Measurements from ENCODE around the gene ZNF169. TPM values are rescaled to one million over a fixed set of nuclear protein-coding genes. Genes with fewer than 3 reads are reported as not detected.
"Not testable (repeated sequence)": the region's sequence is repeated elsewhere in the genome, so short reads cannot be mapped to it uniquely, and the experiment has no call there.

The ZNF169 gene
- total and polyA plus RNA-seq, 2 of the 8 experiments (the other 6 are each of a cell fraction or from before 2014, with no cell fraction given) = 7.0 to 9.0 TPM

DNA sequence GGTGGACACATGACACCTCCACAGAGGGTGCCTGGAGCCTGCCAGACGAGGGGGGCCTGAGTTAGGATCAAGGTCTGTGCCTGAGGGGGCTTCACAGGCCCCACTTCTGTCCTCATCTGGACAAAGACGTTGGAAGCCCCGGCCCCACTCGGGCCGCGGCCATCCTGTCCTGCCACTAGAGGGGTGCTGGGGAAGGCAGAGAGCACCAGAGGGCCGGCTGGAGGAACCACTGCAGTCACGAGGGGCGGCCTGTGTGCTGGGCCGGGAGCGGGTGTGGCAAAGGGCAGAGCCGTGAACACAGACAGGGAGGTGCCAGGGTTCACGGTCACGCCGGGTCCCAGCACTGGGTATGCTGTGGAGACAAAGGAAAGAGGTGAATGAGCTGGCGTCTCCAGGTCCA lies 66.5 kb downstream of the ZNF169 start:
- DNase-seq (ENCODE audit: low read depth in 1 of 2, low spot score in 2 of 2); H3K79me2 ChIP-seq (ENCODE audit: control insufficient read depth in 1 of 2, insufficient read depth in 2 of 2, low read length in 2 of 2); H2AK5ac ChIP-seq (ENCODE audit: low read depth, low read length); H2BK5ac ChIP-seq (ENCODE audit: low read depth, low read length); H3K4me2 ChIP-seq (ENCODE audit: insufficient read depth in 1 of 2, low read depth in 2 of 2, low read length in 2 of 2); H3K9me3 ChIP-seq (ENCODE audit: insufficient read depth in 2 of 2, low read depth in 1 of 2, low read length in 1 of 2); H3K4ac ChIP-seq (replicated peaks; ENCODE audit: insufficient read length, low read depth, low read length); H3K27ac ChIP-seq (ENCODE audit: low read depth, low read length); H3K27me3 ChIP-seq (replicated peaks in 1 of 4; ENCODE audit: control insufficient read depth in 3 of 4, extremely low read depth in 1 of 4, insufficient read depth in 3 of 4, low read length in 3 of 4); H4K91ac ChIP-seq (replicated peaks; ENCODE audit: insufficient read length, low read length); H3K23ac ChIP-seq (ENCODE audit: insufficient read length); H2BK15ac ChIP-seq (ENCODE audit: low read length); H3K79me1 ChIP-seq (ENCODE audit: low read depth, low read length); H3K36me3 ChIP-seq (ENCODE audit: control insufficient read depth in 2 of 4, insufficient read depth in 4 of 4, low read length in 3 of 4); H2BK20ac ChIP-seq (ENCODE audit: low read length); H3K14ac ChIP-seq (ENCODE audit: insufficient read length); H2BK12ac ChIP-seq (ENCODE audit: low read depth, low read length); H3K9ac ChIP-seq (replicated peaks in 1 of 4; ENCODE audit: extremely low read depth in 1 of 4, low read depth in 3 of 4, low read length in 3 of 4); POLR2A ChIA-PET (ENCODE audit: partially characterized antibody); FAIRE-seq; H4K5ac ChIP-seq (ENCODE audit: insufficient read length, low read depth, low read length); H3K18ac ChIP-seq (ENCODE audit: extremely low read depth, low read length); H3K56ac ChIP-seq (replicated peaks; ENCODE audit: insufficient read length, low read depth, low read length); CTCF ChIA-PET (ENCODE audit: partially characterized antibody); H4K20me1 ChIP-seq (replicated peaks in 1 of 2; ENCODE audit: control insufficient read depth in 1 of 2, insufficient read depth in 2 of 2, low read length in 2 of 2); H3K4me1 ChIP-seq (replicated peaks in 1 of 4; ENCODE audit: control insufficient read depth in 3 of 4, insufficient read depth in 4 of 4, low read length in 3 of 4); H4K8ac ChIP-seq (ENCODE audit: extremely low read depth, insufficient read depth, low read length); H3K4me3 ChIP-seq (ENCODE audit: extremely low read depth in 1 of 4, insufficient read depth in 2 of 4, low read depth in 3 of 4, low read length in 4 of 4); H2BK120ac ChIP-seq (replicated peaks; ENCODE audit: low read depth, low read length); H3K23me2 ChIP-seq (ENCODE audit: low read depth, low read length); H2AFZ ChIP-seq (ENCODE audit: low read length): not testable (repeated sequence)
- WGBS, 2 experiments (ENCODE audit: extremely low coverage in 1 of 2, insufficient coverage in 1 of 2, insufficient read length in 1 of 2, insufficient replicate concordance in 2 of 2, low coverage in 1 of 2, low lambda C conversion rate in 2 of 2, missing lambda C conversion rate in 1 of 2) = 92% methylated on average over 15 of the region's 16 CpGs; no CpG with 5 or more reads in 1 of the 2 experiments
- TF ChIP-seq, protein P1, sequence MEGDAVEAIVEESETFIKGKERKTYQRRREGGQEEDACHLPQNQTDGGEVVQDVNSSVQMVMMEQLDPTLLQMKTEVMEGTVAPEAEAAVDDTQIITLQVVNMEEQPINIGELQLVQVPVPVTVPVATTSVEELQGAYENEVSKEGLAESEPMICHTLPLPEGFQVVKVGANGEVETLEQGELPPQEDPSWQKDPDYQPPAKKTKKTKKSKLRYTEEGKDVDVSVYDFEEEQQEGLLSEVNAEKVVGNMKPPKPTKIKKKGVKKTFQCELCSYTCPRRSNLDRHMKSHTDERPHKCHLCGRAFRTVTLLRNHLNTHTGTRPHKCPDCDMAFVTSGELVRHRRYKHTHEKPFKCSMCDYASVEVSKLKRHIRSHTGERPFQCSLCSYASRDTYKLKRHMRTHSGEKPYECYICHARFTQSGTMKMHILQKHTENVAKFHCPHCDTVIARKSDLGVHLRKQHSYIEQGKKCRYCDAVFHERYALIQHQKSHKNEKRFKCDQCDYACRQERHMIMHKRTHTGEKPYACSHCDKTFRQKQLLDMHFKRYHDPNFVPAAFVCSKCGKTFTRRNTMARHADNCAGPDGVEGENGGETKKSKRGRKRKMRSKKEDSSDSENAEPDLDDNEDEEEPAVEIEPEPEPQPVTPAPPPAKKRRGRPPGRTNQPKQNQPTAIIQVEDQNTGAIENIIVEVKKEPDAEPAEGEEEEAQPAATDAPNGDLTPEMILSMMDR (IDR thresholded peaks at IDR 0.05; ENCODE audit: control extremely low read depth in 1 of 3, insufficient read depth in 1 of 3, low read depth in 1 of 3, low read length in 3 of 3) = peak in 1 of 3 experiments; percentile 3; a peak in 1 of 4 replicates

All from H1 (cell line).